Neural crest cell (in vitro differentiated cells): ENCODE measurements around the gene TIFAB. TPM values are rescaled to one million over a fixed set of nuclear protein-coding genes. Genes with fewer than 3 reads are reported as not detected.

ENCODE experiments used
- DNase-seq: peaks from one replicate; pipeline ENCODE4 v3.0.0; 2021; ENCODE audit warnings: low read depth, mixed read lengths, low spot score
- H3K27ac Mint-ChIP-seq: one replicate; pipeline ENCODE4 v1.8.0; 2021; ENCODE audit warnings: mild to moderate bottlenecking, mixed read lengths; ENCODE audit not compliant: unreplicated experiment
- H3K27me3 Mint-ChIP-seq: 2 replicates; pipeline ENCODE4 v1.8.0; 2021; ENCODE audit warnings: low read depth, mild to moderate bottlenecking, mixed read lengths
- H3K36me3 Mint-ChIP-seq: 2 replicates; pipeline ENCODE4 v1.8.0; 2021; ENCODE audit warnings: low read depth, mild to moderate bottlenecking, mixed read lengths
- H3K4me1 Mint-ChIP-seq: 2 replicates; pipeline ENCODE4 v1.8.0; 2021; ENCODE audit warnings: mixed read lengths
- H3K4me3 Mint-ChIP-seq: one replicate; pipeline ENCODE4 v1.8.0; 2021; ENCODE audit warnings: mild to moderate bottlenecking, mixed read lengths
- H3K9me3 Mint-ChIP-seq: 2 replicates; pipeline ENCODE4 v1.8.0; 2021; ENCODE audit warnings: mixed read lengths
- total RNA-seq: library from RNA; stranded (reverse); gene quantifications from 2 replicates; pipeline ENCODE4 v1.2.1, GENCODE V29; 2021
- TF ChIP-seq, protein P1 (sequence below): fragments of 200-600 bp; sonication (generic); conservative IDR thresholded peaks from 2 replicates; pipeline ENCODE4 v1.5.0; 2021; ENCODE audit warnings: antibody characterized with exemption, mild to moderate bottlenecking

Gene TIFAB
- total RNA-seq, 1 donor from 2014 or later = not detected

GRCh38 chr5:135436951-135437418 lies 15.2 kb downstream of the TIFAB start:
- H3K4me1 Mint-ChIP-seq = peaks cover 3% of the 10 kb centered on the region
- H3K27ac Mint-ChIP-seq = no peak overlapping the region
- no peaks in the 10 kb centered on the region for H3K9me3 Mint-ChIP-seq
- no peaks in the 10 kb centered on the region for H3K36me3 Mint-ChIP-seq
- no peaks in the 10 kb centered on the region for H3K27me3 Mint-ChIP-seq
- TF ChIP-seq, protein P1, sequence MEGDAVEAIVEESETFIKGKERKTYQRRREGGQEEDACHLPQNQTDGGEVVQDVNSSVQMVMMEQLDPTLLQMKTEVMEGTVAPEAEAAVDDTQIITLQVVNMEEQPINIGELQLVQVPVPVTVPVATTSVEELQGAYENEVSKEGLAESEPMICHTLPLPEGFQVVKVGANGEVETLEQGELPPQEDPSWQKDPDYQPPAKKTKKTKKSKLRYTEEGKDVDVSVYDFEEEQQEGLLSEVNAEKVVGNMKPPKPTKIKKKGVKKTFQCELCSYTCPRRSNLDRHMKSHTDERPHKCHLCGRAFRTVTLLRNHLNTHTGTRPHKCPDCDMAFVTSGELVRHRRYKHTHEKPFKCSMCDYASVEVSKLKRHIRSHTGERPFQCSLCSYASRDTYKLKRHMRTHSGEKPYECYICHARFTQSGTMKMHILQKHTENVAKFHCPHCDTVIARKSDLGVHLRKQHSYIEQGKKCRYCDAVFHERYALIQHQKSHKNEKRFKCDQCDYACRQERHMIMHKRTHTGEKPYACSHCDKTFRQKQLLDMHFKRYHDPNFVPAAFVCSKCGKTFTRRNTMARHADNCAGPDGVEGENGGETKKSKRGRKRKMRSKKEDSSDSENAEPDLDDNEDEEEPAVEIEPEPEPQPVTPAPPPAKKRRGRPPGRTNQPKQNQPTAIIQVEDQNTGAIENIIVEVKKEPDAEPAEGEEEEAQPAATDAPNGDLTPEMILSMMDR = no peak
- no peak overlapping the region for H3K4me3 Mint-ChIP-seq
- no peak for DNase-seq

DNA sequence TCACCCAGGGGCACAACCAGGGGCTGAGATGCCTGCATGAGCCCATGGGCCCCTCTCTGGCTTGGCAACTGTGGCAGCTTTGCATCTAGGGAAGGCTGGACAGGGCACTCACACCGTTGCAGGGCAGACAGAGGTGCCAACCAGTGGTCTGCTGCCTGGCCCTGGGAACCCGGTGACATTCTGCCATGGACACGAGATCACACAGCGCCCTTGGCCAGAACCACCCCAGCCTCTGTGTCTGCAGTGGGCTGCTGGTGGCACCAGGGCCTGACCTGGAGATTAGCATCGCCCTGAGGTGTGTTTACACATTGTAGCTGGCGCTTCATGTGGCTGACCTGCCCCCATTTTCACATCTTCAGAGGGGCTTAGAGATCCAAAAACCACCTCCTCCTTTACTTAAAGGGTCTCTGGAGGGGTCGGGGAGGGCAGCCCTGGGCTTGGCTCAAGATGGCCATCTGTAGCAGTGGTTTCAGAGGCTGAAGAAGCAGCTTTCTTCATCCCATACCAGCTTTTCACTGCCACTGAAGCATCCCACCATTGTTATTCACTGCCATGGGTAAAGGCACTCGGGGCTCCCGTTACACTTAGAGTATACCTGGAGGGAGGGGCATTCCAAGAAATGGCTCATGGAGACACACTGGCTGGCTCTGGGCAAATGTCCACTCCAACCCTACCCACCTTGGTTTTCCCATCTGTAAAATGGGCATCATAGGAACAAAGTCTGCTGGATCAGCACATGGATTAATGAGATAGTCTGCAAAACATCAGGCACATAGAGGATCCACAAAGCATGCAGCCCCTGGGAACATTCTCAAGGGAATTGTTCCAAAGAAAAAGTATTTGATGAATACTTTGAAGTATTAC lies 16.5 kb downstream of the TIFAB start:
- Mint-ChIP-seq H3K36me3 (no peaks in the 10 kb centered on the region), H3K4me3 (no peak overlapping the region), H3K4me1 (no peaks in the 10 kb centered on the region), H3K27ac (no peak overlapping the region), H3K9me3 (no peaks in the 10 kb centered on the region), H3K27me3 (no peaks in the 10 kb centered on the region)
- TF ChIP-seq, protein P1 = no peak
- no peak for DNase-seq

DNA sequence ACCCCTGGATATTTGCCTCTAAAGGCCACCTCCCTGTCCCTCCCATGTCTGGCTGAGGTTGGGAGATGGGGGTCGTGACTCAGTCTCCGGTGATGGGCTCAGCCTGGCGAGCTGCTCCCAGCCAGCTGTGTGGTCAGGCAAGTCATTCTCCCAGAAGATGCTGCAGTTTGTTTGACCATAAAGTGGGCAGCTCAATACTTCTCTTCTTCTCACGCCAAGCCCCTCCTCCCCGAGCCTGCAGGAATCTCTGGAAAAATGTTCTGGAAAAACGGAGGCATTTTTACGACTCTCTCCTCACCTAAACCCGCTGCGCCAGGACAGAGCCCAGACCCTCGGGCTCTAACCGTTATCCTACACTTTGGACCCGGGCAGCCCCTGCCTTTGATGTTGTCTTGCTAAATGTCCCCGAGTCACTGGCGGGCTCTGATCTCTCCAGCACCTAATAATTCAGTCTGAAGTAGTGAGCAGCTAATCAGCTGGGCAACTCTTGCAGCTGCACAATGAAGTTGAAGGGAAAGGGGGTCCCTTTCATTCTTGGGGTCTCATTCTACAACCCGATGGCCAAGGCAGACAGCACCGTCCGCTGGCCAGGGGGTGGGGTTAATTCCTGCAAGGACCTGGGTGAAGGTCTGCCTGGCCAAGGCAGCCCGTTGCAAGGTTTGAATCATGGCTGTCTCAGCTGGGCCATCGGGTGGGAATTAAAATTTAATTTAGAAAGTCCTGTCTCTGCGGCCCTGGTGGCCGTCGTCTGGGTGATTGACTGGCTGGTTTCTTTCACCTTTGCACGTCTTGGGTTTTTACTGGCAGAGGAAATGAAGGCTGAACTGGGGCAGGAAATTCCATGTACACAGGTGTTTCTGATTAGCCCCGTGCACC lies 17.3 kb downstream of the TIFAB start:
- Mint-ChIP-seq H3K27me3 (no peaks in the 10 kb centered on the region), H3K27ac (no peak overlapping the region), H3K36me3 (no peaks in the 10 kb centered on the region), H3K4me1 (peaks cover 8% of the 10 kb centered on the region), H3K4me3 (no peak overlapping the region), H3K9me3 (no peaks in the 10 kb centered on the region)
- TF ChIP-seq, protein P1 = no peak
- no peak for DNase-seq

GRCh38 chr5:135433681-135434426 lies 18.3 kb downstream of the TIFAB start:
- H3K9me3 Mint-ChIP-seq = no peaks in the 10 kb centered on the region
- peak overlapping the region; percentile 29 for H3K27ac Mint-ChIP-seq
- DNase-seq = no peak
- H3K27me3 Mint-ChIP-seq = no peaks in the 10 kb centered on the region
- no peaks in the 10 kb centered on the region for H3K36me3 Mint-ChIP-seq
- H3K4me3 Mint-ChIP-seq = no peak overlapping the region
- TF ChIP-seq, protein P1 = no peak
- H3K4me1 Mint-ChIP-seq = peaks cover 9% of the 10 kb centered on the region

DNA sequence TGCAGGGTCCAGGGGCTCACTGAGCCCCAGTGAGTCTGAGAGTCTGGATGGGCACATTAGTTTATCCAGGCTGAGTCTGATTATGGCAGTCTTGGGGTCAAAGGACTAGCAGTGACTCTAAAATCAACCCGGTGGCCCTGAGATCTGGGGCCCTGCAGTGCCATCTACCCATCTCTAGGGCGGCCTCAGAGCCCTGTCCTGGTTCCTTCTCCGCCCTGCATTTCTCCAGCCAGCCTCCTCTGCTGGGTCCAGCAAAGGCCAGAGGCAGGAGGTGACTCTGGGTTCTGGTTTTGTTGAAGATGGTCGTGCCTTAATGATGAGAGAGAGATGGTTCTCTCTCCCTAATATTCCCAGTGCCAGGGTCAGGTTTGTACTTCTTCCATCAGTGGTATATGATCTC lies 20.0 kb downstream of the TIFAB start:
- Mint-ChIP-seq H3K36me3 (no peaks in the 10 kb centered on the region), H3K4me3 (no peak overlapping the region), H3K9me3 (peaks cover 3% of the 10 kb centered on the region), H3K4me1 (peaks cover 9% of the 10 kb centered on the region), H3K27ac (no peak overlapping the region), H3K27me3 (no peaks in the 10 kb centered on the region)
- DNase-seq = no peak
- TF ChIP-seq, protein P1 = no peak
